GM18858 (cell line): Measurements from ENCODE around the gene NOL8.

ENCODE experiments used
- ATAC-seq: cut with Tn5 transposase; IDR thresholded peaks from one replicate; pipeline ENCODE4 v1.9.1; 2021; ENCODE audit not compliant: unreplicated experiment

NOL8 gene

DNA sequence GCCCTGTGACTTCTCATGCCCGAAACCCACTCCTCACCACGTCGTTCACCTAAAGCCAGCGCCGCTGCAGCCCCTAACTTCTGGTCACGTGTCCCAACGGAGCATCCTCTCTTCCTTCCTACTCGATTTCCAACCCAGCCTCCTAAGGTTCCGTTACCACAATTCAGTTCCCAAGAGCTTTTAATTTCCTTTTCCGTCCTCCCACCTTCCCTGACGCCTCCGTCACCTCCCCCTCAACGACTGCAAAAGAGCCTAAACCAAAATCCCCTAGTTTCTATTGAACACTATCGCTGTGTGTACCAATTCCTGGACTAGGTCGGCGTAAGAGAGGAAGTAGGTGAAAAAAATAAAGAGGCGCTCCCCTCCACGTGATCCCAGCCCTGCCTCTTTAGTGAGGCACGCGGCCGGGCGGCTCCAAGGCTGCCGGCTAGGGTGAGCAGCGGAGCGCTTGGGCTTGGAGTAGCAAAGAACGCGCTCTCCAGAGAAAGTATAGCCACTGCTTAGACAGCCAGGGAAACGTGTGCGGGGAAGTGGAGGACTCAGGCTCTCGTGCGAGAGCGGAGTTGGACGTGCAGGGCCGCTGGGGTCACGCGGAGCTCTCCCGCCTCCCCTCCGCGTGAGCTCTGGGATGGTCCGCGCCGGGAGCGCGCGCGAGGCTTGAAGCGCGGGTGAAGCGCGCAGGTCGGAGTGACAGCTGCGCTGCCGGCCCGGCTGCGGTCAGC, at the start of gene NOL8, which contains the start of gene CENPP:
Gene NOL8 (minus strand): TSS at position 82 of the 722 bp plus-strand sequence. CDS start 1,189 bp downstream, outside the sequence.
Gene CENPP (plus strand): TSS at position 685 of the 722 bp plus-strand sequence.
- peak; percentile 84 for ATAC-seq

DNA sequence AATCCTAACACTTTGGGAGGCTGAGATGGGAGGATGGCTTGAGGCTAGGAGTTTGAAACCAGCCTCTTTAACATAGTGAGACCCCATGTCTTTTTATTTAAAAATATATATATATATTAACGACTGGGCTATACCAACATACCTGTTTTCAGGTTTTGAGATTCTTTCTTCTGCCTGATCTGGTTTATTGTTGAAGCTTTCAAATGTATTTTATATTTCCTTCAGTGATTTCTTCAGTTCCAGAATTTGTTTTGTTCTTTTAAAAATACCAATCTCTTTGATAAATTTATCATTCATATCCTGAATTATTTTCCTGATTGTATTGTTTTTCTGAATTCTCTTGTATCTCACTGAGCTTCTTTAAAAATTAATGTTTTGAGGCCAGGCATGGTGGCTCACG, 48.0 kb upstream of the NOL8 start:
- ATAC-seq, result no peak

DNA sequence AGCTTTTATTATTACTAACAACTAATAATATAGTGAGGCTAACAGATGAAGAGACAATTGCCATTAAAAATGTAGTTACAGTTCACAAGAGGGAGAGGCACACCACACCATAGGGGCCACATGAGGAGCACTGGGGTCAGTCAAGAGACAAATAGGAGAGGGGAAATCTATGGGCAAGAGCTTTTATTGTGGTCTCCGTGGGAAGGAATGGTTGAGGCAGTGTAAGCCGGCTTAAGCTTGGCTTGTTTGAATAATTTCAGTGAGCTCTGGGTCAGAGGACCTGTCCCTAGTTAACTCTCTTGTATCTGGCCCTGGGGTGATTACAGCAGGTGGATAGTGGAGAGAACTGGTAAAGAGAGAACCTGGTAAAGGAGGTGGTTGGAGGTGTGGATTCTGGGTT, 43.9 kb upstream of the NOL8 start:
- ATAC-seq, result no peak

DNA sequence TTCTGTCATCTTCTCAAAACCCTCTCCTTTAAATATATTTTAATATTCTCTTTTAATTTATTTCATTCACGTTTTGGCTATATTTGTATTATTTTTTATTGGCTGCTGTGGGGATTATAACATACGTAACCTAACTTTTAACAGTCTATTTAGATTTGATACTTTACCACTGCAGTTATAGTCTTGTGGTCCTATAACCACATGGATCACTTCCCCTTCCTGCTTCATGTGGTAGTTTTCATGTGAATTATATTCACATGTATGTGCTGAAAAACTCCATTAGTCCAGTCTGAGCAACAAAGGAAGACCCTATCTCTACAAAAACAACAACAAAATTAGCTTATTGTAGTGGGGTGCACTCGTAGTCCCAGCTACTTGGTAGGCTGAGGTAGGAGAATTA, 34.9 kb upstream of the NOL8 start:
- no peak for ATAC-seq

DNA sequence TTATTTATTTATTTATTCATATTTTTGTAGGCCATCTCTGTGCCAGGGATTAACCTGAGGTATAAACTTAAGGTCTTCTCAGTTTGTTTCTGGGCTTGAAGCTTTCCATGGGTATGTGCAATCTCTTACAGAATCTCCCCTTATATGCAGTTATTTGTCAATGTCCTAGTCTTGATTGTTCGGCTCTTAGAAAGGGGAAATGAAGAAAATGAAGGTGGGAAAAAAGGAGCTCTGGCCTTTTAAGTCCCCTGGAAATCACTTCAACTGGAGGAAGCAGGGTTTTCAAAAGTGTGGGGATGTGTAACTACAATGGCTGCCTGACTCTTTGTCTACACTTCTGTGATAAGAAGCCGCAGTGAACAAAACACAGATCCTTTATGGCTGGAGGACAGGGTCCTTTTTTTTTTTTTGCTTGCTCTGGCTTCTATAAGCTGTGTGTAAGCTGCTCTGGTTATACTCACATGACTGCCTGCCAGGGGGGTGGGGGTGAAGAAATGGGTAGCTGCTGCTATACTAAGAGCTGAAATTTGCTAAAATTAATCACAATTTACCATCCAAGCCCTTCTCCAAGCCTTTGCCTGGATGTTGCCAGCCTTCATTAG, 34.3 kb upstream of the NOL8 start:
- ATAC-seq, result no peak

DNA sequence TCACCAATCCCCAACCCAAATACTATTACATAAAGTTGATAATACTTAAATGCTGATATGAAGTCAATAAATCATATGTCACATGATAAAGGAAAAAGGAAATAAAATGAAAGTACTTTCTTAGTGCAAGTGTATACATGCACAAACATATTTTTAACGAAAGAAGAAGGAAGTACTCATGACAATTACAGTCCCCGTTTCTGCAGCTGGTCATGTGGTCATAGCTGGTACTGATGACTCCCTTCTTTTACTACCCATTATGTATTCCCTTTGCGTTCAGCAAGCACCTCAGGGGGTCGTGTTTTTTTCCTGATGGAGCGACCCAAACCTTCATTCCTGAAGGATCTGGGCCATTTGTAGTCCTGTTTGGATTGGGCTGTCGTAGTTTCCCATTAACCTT, 27.9 kb upstream of the NOL8 start:
- ATAC-seq, result no peak

DNA sequence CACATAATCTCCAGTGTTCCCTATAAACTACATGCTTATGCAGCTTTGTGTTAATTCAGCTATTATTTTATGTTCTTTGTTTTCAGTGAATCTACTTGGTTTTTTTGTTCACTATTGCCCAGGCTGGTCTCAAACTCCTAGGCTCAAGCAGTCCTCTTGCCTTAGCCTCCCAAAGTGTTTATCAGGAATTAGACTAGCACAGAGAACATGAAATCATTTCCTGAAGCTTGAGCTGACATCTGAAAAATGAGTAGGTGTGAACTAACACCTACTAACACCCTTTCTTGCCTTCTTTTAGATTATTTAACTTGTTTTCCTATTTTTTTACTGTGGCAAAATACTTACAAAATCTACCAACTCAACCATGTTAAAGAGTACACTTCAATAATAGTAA, 25.6 kb upstream of the NOL8 start:
- no peak for ATAC-seq

DNA sequence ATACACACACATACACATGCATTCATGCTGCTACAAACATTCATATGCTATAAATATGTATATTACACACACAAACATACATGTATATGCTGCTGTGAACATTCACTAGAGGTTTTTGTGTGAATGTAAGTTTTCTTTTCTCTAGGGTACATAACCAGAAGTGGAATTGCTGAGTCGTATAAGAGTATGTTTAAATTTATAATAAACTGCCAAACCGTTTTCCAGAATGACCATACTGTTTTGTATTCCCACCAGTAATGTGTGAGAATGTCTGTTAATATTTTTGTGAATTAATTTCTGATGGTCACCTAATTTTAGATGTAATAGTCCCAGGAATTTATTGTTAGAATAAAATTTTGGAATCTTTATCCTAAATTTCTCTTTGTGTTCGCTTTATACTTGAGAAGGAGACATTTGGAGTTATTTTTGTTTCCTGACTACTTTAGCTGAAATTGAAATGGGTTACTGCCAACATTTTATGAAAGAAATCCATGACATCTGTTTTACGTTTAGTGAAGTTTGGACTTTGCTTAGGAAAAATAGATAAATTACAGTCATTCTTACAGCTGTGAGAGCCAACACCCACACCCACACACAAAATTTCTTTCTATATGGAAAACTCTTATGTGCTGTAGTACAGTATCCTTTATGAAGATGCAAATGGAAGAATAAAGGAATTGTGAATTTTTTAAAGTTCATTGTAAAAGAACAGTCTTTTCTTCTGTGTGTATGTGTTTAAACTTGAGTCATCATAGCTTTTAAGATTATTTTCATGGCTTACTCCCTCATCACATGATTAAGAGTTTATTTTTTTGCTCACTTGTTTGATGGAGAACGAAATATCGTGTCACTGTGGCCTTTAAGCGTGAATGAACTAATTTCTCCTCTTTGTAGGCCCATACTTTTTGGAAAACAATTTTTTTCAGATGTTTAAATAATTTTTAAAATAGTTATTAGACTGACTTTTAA, 24.9 kb upstream of the NOL8 start:
- no peak for ATAC-seq

DNA sequence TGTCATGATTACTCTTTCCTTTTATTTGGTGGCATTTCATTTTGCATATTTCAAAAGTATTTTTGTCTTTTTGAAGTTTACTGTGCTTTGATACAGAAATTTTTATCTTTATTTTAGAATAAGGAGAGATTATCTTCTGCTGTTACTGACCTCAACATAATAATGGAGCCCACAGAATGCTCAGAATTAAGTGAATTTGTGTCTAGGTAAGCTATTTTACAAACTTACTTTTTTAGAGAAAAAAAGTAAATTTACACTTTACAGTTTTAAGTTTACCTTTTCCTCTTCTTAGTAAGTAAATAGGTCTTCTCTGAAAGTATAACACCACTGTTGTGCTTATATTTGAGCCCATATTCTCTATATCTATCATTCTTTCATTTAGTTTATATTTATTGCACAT, 20.4 kb upstream of the NOL8 start:
- no peak for ATAC-seq

DNA sequence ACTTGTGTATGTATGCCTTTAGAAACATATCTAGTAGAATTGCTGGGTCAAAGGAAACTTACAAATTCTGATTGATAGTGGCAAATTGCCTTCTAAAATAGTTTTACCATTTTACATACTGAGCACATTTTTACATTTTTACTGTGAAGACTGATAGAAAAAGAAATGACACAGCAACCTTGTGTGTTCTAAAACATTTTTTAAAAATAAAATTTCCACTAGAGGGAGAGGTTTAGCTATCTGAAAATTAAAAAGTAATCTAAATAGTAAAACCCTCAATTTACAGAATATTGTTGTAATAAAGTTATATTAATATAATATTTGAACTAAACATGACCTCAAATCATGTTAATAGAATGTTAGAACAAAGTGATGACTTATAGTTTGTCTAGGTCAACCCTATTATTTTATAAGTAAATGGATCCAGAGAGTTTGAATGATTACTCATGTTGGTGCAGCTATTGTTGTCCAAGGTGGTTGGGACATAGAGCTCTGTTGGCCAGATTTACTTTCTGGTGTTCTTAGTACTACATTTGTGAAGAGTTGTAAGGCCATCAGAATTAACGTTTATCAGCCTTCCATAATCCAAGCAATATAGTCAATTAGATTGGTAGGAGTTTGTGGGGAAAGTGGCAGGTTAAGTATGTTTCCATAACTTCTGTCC, 17.8 kb upstream of the NOL8 start:
- no peak for ATAC-seq

DNA sequence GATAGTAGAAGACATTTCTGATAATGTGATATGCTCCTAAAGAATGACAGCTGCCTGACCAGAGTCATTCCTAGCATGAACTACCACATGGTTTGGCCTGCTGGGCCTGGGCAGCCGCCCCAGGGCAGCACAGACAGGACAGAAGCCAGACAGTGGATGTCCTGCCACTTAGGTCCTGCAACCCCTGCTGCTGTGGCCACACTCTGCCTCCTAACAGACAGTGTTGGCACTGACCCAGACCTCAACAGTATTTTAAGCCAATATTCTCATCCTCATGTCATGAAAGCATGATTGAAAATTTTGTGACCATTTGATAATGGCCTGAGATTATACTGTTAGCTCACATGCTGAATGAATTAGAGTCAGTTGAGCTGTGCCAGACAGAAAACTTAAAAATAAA, 16.4 kb upstream of the NOL8 start:
- no peak for ATAC-seq

DNA sequence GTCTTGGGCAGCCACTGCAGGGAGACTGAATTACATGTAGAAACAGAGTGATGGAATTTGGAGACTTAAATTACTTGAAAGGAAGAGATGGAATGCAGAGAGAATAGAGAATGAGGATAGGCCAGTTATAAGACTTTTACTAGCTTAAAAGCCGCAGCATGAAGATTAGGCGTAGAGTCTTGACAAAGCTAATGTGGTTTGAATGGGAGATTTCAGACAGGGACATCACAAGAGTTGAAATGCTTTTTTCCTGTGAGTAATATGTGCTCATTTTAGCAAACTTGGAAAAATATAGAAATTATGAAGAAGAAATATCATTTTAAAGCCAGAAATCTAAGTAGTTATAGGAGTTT, 8.1 kb upstream of the NOL8 start:
- no peak for ATAC-seq

DNA sequence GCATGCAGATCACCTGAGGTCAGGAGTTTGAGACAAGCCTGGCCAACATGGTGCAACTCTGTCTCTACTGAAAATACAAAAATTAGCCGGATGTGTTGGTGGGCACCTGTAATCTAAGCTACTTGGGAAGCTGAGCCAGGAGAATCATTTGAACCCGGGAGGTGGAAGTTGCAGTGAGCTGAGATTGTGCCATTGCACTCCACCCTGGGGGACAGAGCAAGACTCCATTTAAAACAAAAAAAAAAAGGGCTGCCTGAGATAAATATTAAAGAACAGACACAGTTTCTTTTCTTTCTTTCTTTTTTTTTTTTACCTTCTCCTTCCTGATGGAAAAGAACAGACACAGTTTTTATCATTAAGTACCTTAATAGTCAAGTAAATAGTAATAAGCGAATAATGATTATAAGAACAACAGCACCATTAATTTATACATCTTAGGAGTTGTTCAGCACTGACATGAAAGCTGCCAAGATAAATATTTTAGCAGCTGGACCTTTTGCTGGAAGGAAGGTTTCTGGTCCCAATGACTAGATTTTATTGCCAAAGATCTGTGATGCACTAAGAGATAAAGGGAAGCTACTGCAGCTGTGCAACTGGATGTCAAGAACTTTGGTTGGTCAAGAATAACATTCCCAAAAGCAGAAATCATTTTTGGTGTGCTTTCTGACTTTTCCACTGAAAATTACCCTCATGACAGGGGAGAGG, 7.6 kb upstream of the NOL8 start:
- no peak for ATAC-seq

DNA sequence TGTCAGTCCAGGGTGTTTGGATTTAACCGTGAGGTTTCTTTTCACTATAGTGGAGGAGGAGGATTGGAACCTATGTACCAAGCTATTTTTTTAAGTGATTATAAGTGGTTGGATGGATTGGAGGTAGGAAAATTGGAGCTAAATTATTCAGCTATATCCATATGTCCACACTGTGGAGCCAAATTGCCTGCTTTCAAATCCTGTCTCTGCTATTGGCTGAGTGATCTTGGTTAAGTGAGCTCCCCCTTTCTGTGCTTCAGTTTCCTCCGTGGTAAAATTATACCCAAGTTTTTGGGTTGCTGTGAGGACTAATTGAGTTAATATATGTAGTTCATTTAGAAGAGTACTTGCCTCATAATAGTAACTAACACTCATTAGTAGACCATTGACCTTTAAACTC, 3.1 kb upstream of the NOL8 start:
- no peak for ATAC-seq

DNA sequence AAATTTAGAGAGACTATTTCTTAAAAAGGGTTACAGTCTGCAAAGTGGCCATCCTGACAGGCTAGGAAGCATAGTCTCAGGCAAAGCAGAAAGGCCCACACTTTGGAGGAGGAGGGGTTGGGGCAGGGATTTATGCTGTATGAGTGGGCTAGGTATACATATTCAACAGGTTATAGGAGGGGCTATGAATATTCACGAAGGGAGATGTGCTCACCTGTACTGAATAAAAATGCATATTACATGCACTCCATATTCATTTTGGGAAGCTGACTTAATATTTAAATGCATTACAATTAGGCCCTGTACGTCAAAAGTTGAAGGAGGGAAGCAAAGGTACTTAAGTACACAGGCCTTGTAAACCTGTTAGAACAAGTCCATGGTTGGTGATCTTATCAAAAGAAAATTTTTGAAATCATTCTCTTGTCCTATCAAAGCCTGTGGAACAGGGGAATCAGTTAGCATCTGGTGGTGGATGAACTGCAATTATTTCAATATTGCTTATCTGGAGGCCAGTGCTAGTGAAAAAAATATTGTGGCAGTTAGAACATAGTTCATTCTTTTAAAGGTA, 2.2 kb upstream of the NOL8 start:
- no peak for ATAC-seq

DNA sequence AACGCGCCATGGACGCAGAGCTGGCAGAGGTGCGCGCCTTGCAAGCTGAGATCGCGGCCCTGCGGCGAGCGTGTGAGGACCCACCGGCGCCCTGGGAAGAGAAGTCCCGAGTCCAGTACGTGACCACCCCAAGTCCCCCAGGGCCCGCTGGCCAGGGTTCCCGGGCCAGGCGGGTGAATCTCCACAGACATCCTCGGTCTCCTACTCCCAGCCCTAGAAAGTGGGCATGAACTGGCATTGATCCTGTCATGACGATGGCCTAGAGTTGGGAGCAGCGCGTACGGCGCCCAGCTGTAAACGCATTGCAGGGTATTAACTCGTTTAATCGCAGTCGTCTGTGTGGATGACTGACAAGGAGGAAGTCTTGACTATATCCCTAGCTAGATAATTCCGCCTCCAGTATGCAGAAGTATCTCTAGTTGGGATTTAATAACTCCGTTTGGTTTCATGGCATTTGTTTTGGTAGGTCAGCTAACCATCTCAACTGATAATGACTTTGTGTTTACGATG, 896 bp upstream of the NOL8 start:
- no peak for ATAC-seq

DNA sequence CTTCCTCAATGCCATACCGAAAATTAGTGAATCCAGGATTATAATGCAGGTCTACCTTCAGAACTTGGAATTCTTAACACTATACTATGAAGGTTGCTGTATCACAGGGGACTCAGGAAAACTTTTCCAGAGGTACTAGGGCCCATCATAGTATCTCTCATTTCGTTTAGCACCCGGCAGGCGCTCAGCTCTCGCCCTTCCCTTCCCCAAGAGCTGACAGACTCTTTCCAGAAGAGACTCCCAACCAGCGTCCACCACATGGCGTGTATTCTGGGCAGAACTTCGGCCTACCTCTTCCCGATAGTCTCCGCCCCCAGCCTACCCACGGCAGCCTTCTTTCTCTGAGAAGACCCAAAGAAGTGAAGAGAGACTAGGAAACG, 271 bp downstream of the NOL8 start:
- peak; percentile 10 for ATAC-seq

DNA sequence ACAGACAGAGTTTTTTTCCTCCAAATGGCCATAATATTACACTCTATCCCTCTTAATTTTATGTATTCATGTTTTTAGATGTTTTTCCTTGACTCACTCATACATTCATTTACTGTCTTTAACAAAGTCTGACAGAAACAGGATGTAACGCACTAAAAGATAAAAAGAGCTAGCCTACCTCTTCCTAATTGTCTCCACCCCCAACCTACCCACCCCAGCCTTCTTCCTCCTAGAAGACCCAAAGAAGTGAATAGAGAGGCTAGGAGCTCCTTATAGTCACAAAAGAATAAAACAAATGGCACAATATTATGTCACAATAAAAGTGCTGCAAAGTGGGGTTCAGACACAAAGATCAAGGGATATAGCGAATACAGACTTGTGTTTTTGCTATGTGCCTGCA, 719 bp downstream of the NOL8 start:
- ATAC-seq, result no peak

DNA sequence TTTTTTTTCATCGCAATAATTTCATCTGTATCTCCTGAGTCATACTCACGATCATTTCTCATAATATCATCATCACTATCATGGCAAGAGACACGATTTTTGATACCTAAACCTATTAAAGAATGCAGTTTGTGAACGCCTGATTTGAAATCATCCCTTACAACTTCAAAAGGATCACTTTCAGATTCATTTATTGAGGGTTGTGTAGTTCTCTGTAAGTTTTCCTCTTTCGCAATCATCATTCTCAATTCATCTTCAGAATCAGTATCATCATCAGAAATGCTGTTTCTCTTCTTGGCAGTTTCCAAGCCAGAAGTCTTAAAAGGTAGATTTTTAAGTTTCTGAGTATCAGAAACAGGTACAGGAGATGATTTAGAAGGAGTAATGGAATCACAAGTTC, 9.7 kb downstream of the NOL8 start:
- no peak for ATAC-seq

DNA sequence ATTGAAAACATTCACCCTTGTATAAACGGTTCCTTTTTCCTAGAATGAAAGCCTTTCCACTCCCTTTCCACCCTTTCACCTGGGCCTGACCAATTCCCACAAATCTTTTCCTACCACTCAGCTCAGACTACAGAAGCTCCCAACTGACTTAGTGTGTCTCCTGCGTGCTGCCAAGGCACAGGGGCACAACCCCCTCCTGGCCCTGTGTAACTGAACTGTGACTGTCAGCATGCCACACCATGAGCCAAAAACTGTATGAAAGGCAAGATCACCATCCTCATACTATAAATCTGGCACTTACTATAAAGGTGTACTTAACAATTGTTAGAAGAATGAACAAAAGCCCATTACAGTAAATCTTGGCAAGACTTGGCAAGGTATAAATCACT, 11.5 kb downstream of the NOL8 start:
- no peak for ATAC-seq
